DMS114 treated with DMSO at 0.1 percent for 48 hours (cell line): Measurements from ENCODE around the gene RXRA.

ENCODE experiments used
- DNase-seq: peaks from one replicate; lab custom pipeline; 2025; ENCODE audit not compliant: unreplicated experiment; lab: John Stamatoyannopoulos, UW

Gene RXRA

GRCh38 chr9:134378901-134379338, 52.7 kb downstream of the RXRA start:
- no peak for DNase-seq

GRCh38 chr9:134379831-134380365, 53.6 kb downstream of the RXRA start:
- no peak for DNase-seq

GRCh38 chr9:134380542-134381271, 54.5 kb downstream of the RXRA start:
- no peak for DNase-seq

GRCh38 chr9:134381272-134381661, 55.0 kb downstream of the RXRA start:
- DNase-seq, result no peak

GRCh38 chr9:134381671-134382516, 55.6 kb downstream of the RXRA start:
- no peak for DNase-seq

GRCh38 chr9:134382733-134383132, 56.5 kb downstream of the RXRA start:
- no peak for DNase-seq

GRCh38 chr9:134383148-134383547, 56.9 kb downstream of the RXRA start:
- DNase-seq, result no peak

GRCh38 chr9:134384811-134385479, 58.7 kb downstream of the RXRA start:
- DNase-seq, result no peak

- no peak for DNase-seq
Measured at GRCh38 chr9:134385915-134386314, 59.7 kb downstream of the RXRA start.

- no peak for DNase-seq
Measured at GRCh38 chr9:134386951-134387831, 60.9 kb downstream of the RXRA start.

GRCh38 chr9:134388289-134388808, 62.1 kb downstream of the RXRA start:
- DNase-seq, result no peak

- no peak for DNase-seq
Measured at GRCh38 chr9:134388976-134389375, 62.7 kb downstream of the RXRA start.

- DNase-seq, result no peak
Measured at GRCh38 chr9:134389642-134390041, 63.4 kb downstream of the RXRA start.

- DNase-seq, result no peak
Measured at GRCh38 chr9:134390537-134390936, 64.3 kb downstream of the RXRA start.

GRCh38 chr9:134390947-134391318, 64.7 kb downstream of the RXRA start:
- DNase-seq, result no peak

GRCh38 chr9:134391319-134392231, 65.3 kb downstream of the RXRA start:
- DNase-seq, result no peak

GRCh38 chr9:134392900-134393299, 66.6 kb downstream of the RXRA start:
- DNase-seq, result no peak

- DNase-seq, result no peak
Measured at GRCh38 chr9:134393582-134394280, 67.5 kb downstream of the RXRA start.
